ENCODE results near the gene PBLD. TPM values are rescaled to one million over a fixed set of nuclear protein-coding genes. Genes with fewer than 3 reads are reported as not detected.

The PBLD gene
- total RNA-seq, 3 donors from 2014 or later = 40.3 to 115 (median 67.2) TPM

GRCh38 chr10:68310531-68310930 is 22.2 kb downstream of the PBLD start:
- H3K36me3 ChIP-seq (ENCODE audit: low read depth) = no peaks in the 10 kb centered on the region
- DNase-seq = no peak
- intact Hi-C loops (cut with DNase I, micrococcal nuclease) = no loop called here
- no peaks in the 10 kb centered on the region for H3K9me3 ChIP-seq
- TF ChIP-seq CTCF (IDR thresholded peaks at IDR 0.05) = no peak
- no peak overlapping the region for H3K4me3 ChIP-seq
- ATAC-seq = no peak
- no peaks in the 10 kb centered on the region for H3K4me1 ChIP-seq (ENCODE audit: low read depth)

GRCh38 chr10:68305854-68306253 is 26.9 kb downstream of the PBLD start:
- ATAC-seq = no peak
- no peak overlapping the region for H3K4me3 ChIP-seq

GRCh38 chr10:68303849-68304412 is 28.8 kb downstream of the PBLD start:
- no peaks in the 10 kb centered on the region for H3K9me3 ChIP-seq
- intact Hi-C loops (cut with DNase I, micrococcal nuclease) = loop anchor here in 1 of 2 donors (10.0 kb wide), 1 partner anchor 89 kb away; no protein-coding TSS in a partner anchor
- H3K4me3 ChIP-seq = no peak overlapping the region
- peak; percentile 79 for ATAC-seq
- TF ChIP-seq CTCF (IDR thresholded peaks at IDR 0.05) = no peak
- peak in 1 of 3 donors; percentile 85 for DNase-seq
- H3K36me3 ChIP-seq (ENCODE audit: low read depth) = no peaks in the 10 kb centered on the region
- H3K4me1 ChIP-seq (ENCODE audit: low read depth) = peaks cover 19% of the 10 kb centered on the region

More at GRCh38 chr10:68305854-68306253, 26.9 kb downstream of the PBLD start:
- Histone ChIP-seq H3K36me3 (ENCODE audit: low read depth) (no peaks in the 10 kb centered on the region), H3K4me1 (ENCODE audit: low read depth) (peaks cover 16% of the 10 kb centered on the region), H3K9me3 (no peaks in the 10 kb centered on the region)
- intact Hi-C loops (cut with DNase I, micrococcal nuclease) = loop anchor here in 1 of 2 donors (10.0 kb wide), 1 partner anchor 91 kb away; no protein-coding TSS in a partner anchor
- no peak for TF ChIP-seq CTCF (IDR thresholded peaks at IDR 0.05)
- no peak for DNase-seq

- H3K4me3 ChIP-seq = no peak overlapping the region
These were observed 29.9 kb downstream of the PBLD start for GRCh38 chr10:68302871-68303270.

GRCh38 chr10:68302503-68302823 is 30.3 kb downstream of the PBLD start:
- no peak for TF ChIP-seq CTCF (IDR thresholded peaks at IDR 0.05)

More at GRCh38 chr10:68302871-68303270, 29.9 kb downstream of the PBLD start:
- Histone ChIP-seq H3K4me1 (ENCODE audit: low read depth) (peaks cover 19% of the 10 kb centered on the region), H3K36me3 (ENCODE audit: low read depth) (no peaks in the 10 kb centered on the region), H3K9me3 (no peaks in the 10 kb centered on the region)
- intact Hi-C loops (cut with DNase I, micrococcal nuclease) = loop anchor here in 1 of 2 donors (10.0 kb wide), 1 partner anchor 88 kb away; no protein-coding TSS in a partner anchor
- DNase-seq (no peak), ATAC-seq (no peak)
- TF ChIP-seq CTCF (IDR thresholded peaks at IDR 0.05) = no peak

More at GRCh38 chr10:68302503-68302823, 30.3 kb downstream of the PBLD start:
- Histone ChIP-seq H3K36me3 (ENCODE audit: low read depth) (no peaks in the 10 kb centered on the region), H3K4me3 (no peak overlapping the region), H3K4me1 (ENCODE audit: low read depth) (peaks cover 19% of the 10 kb centered on the region), H3K9me3 (no peaks in the 10 kb centered on the region)
- intact Hi-C loops (cut with DNase I, micrococcal nuclease) = loop anchor here in 1 of 2 donors (10.0 kb wide), 1 partner anchor 88 kb away; no protein-coding TSS in a partner anchor
- no peak for DNase-seq
- ATAC-seq = no peak
